Coronary artery (tissue), 2 donors: ENCODE measurements around the gene C1orf198.

Experiments
- DNase-seq: peaks from one replicate; pipeline ENCODE4 v3.0.0-alpha.2; 2017; ENCODE audit warnings: low spot score
- H3K27ac ChIP-seq, 2 donors: fragments of 200-600 bp; sonication (generic); one replicate each; pipeline ENCODE4 v1.5.1; 2016 to 2019
- H3K4me3 ChIP-seq: fragments of 200-600 bp; sonication (generic); 2 replicates; pipeline ENCODE4 v1.5.1; 2016; ENCODE audit warnings: mild to moderate bottlenecking, moderate library complexity
- CTCF ChIP-seq: fragments of 200-600 bp; sonication (generic); IDR thresholded peaks from one replicate; pipeline ENCODE4 v1.5.1; 2019; ENCODE audit warnings: antibody characterized with exemption

Gene C1orf198

DNA sequence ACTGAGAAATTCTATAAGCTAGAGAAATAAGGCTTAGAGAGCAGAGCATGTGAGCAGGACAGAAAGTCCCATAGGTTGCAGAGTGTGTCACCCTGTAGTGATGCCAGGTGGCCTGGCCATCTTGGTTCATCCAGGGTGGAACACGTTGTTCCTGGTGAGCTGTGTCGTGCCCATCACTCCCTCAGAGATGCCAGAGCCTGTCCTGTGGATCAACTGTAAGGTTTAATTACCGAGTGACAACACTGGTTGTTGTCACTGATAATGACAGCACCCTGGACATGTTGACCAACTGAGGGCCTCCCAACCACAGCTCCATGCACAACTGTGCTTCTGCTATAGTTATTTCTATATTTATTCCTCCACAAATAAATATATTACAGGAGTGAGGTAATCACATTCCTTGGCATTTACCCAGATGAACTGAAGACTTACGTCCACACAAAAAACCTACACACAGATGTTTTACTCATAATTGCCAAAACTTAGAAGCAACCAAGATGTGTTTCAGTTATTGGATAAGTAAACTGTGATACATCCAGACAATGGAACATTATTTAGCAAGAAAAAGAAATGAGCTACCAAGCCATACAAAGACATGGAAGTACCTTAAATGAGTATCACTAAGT lies 6.2 kb downstream of the C1orf198 start:
- H3K4me3 ChIP-seq = peak overlapping the region; percentile 30
- peak; percentile 55 for DNase-seq
- H3K27ac ChIP-seq = peak overlapping the region; percentile 92 to 96

GRCh38 chr1:230861489-230861888 lies 6.8 kb downstream of the C1orf198 start:
- DNase-seq = no peak
- H3K27ac ChIP-seq = peak overlapping the region; percentile 92 to 96
- TF ChIP-seq CTCF = no peak
- peak overlapping the region; percentile 30 for H3K4me3 ChIP-seq

More for the DNA sequence above, 6.2 kb downstream of the C1orf198 start:
- no peak for TF ChIP-seq CTCF

- TF ChIP-seq CTCF = no peak
- H3K4me3 ChIP-seq = no peak overlapping the region
- peak overlapping the region; percentile 92 to 96 for H3K27ac ChIP-seq
- no peak for DNase-seq
These were observed 7.5 kb downstream of the C1orf198 start for GRCh38 chr1:230860617-230861384.

GRCh38 chr1:230858918-230859729 lies 9.2 kb downstream of the C1orf198 start:
- TF ChIP-seq CTCF = no peak
- peak overlapping the region; percentile 92 to 96 for H3K27ac ChIP-seq
- no peak for DNase-seq

GRCh38 chr1:230858236-230858820 lies 10.0 kb downstream of the C1orf198 start:
- peak overlapping the region; percentile 92 to 96 for H3K27ac ChIP-seq
- H3K4me3 ChIP-seq = peak overlapping the region; percentile 4
- no peak for TF ChIP-seq CTCF
- no peak for DNase-seq

More at GRCh38 chr1:230858918-230859729, 9.2 kb downstream of the C1orf198 start:
- peak overlapping the region; percentile 4 for H3K4me3 ChIP-seq

DNA sequence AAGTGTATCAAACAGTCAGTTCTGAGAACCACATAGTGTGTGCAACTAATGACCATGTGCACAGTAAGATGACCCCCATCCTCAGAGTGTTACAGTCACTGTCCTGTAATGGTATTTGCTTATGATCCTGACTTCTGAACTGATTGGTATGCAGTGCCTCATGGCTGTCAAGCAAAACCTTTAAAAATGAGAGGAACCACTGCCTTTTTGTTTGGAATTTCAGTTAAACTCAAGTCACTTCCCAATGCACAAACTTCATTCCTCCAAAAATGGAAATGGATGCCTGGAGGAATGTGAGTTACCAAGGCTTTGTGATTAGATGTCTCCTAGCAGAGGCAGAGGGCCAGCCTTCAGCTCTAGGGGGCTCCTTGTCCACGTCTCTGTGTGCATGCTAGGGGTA lies 10.5 kb downstream of the C1orf198 start:
- TF ChIP-seq CTCF = no peak
- DNase-seq = no peak
- Histone ChIP-seq H3K4me3 (peak overlapping the region; percentile 31), H3K27ac (peak overlapping the region; percentile 92 to 96)
